Transverse colon (tissue), 4 donors: ENCODE results near the gene GALNT2. TPM values are rescaled to one million over a fixed set of nuclear protein-coding genes. Genes with fewer than 3 reads are reported as not detected.

Source experiments
- DNase-seq: peaks from one replicate; pipeline ENCODE4 v3.0.0-alpha.2; 2019
- H3K27ac ChIP-seq, 4 donors: fragments of 200-600 bp; sonication (generic); 2 replicates each; pipeline ENCODE4 v1.5.1; 2016 to 2018; ENCODE audit warnings: inconsistent platforms in 4 of 4
- H3K27me3 ChIP-seq: fragments of 200-600 bp; sonication (generic); 2 replicates; pipeline ENCODE4 v1.5.1; 2017; ENCODE audit warnings: inconsistent platforms
- H3K36me3 ChIP-seq, 4 donors: fragments of 200-600 bp; sonication (generic); 2 replicates each; pipeline ENCODE4 v1.5.1; 2017 to 2019; ENCODE audit warnings: inconsistent platforms in 4 of 4
- H3K4me1 ChIP-seq, 4 donors: fragments of 200-600 bp; sonication (generic); 2 replicates each; pipeline ENCODE4 v1.5.1; 2017 to 2020; ENCODE audit warnings: inconsistent platforms in 4 of 4
- H3K4me3 ChIP-seq, 4 donors: fragments of 200-600 bp; sonication (generic); 1 replicate in 1 of 4; 2 replicates in 3 of 4; pipeline versions ENCODE4 v1.5.1 to v1.6.1; 2017 to 2019; ENCODE audit warnings: inconsistent platforms in 4 of 4
- H3K9me3 ChIP-seq, 2 donors: fragments of 200-600 bp; sonication (generic); 2 replicates each; pipeline ENCODE4 v1.5.1; 2017 to 2019; ENCODE audit warnings: inconsistent platforms in 2 of 2
- CTCF ChIP-seq, 5 experiments: fragments of 200-600 bp in 3 of 5; fragments of 450-650 bp in 2 of 5; sonication (generic) in 3 of 5; IDR thresholded peaks; 1 replicate in 2 of 5; 2 replicates in 3 of 5; pipeline ENCODE4 v1.5.1; 2016 to 2017; ENCODE audit warnings: antibody characterized with exemption in 5 of 5, inconsistent platforms in 3 of 5, mild to moderate bottlenecking in 2 of 5, moderate library complexity in 1 of 5
- EP300 ChIP-seq: sonication (generic); formaldehyde crosslinking; IDR thresholded peaks from one replicate; pipeline ENCODE4 v1.6.1; 2017; ENCODE audit warnings: antibody characterized with exemption, low read depth
- POLR2A ChIP-seq: fragments of 450-650 bp; IDR thresholded peaks from one replicate; pipeline ENCODE4 v1.6.1; 2016; ENCODE audit warnings: antibody characterized with exemption, mild to moderate bottlenecking, moderate library complexity
- POLR2AphosphoS5 ChIP-seq, 3 donors: sonication (generic); formaldehyde crosslinking; IDR thresholded peaks; one replicate each; pipeline ENCODE4 v1.6.1; 2016; ENCODE audit warnings: antibody characterized with exemption in 3 of 3
- WGBS, 2 donors: methylation state at CpG; one replicate each; pipeline ENCODE4 v1.1.5; 2018; ENCODE audit warnings: low coverage in 1 of 2; 5-methylcytosine and 5-hydroxymethylcytosine counted together
- in situ Hi-C, 4 donors: fragments of 200-750 bp; cut with MboI; loops; one replicate each; pipeline versions ENCODE4 v1.15.0 to v1.15.1; 2017; ENCODE audit warnings: low sequenced_read_pairs in 3 of 4, low pct_ligation_motif_present in 1 of 4, low pct_unique_long_range_greater_than_20kb in 1 of 4
- intact Hi-C: fragments of 100-400 bp; cut with DNase I; formaldehyde crosslinking; loops from one replicate; pipeline ENCODE4 v1.15.1; 2023; ENCODE audit warnings: low total_unique reads
- total RNA-seq, 4 donors: library from RNA; depleted of rRNA; stranded (reverse); fragments of >200 nt; gene quantifications; one replicate each; pipeline ENCODE4 v1.1.0, GENCODE V29; 2016

Gene GALNT2
- total RNA-seq, 4 donors from 2014 or later = 16.5 to 48.8 (median 36.8) TPM

GRCh38 chr1:230249695-230250480, 182.8 kb downstream of the GALNT2 start:
- H3K27me3 ChIP-seq = no peaks in the 10 kb centered on the region
- H3K27ac ChIP-seq = no peak overlapping the region
- H3K4me3 ChIP-seq = no peak overlapping the region
- H3K4me1 ChIP-seq = no peaks in the 10 kb centered on the region
- intact Hi-C loops (no loop called here), in situ Hi-C loops (no loop called here)
- TF ChIP-seq CTCF (IDR thresholded peaks at IDR 0.05) = no peak
- TF ChIP-seq POLR2A = no peak
- TF ChIP-seq POLR2AphosphoS5 (IDR thresholded peaks at IDR 0.05) = no peak
- no peak for TF ChIP-seq EP300
- DNase-seq = no peak
- H3K9me3 ChIP-seq = no peaks in the 10 kb centered on the region
- H3K36me3 ChIP-seq = no peaks in the 10 kb centered on the region
- 91% methylated on average over 11 of the region's 11 CpGs; no CpG with 5 or more reads in 1 of the 2 donors for WGBS, 2 donors

- Histone ChIP-seq H3K27me3 (no peaks in the 10 kb centered on the region), H3K9me3 (no peaks in the 10 kb centered on the region), H3K27ac (no peak overlapping the region), H3K4me3 (no peak overlapping the region), H3K4me1 (no peaks in the 10 kb centered on the region), H3K36me3 (no peaks in the 10 kb centered on the region)
- WGBS, 2 donors = 71 to 91% methylated on average over 8 of the region's 8 CpGs
- TF ChIP-seq EP300 = no peak
- TF ChIP-seq POLR2A = no peak
- no peak for TF ChIP-seq CTCF (IDR thresholded peaks at IDR 0.05)
- TF ChIP-seq POLR2AphosphoS5 (IDR thresholded peaks at IDR 0.05) = no peak
- in situ Hi-C loops (no loop called here), intact Hi-C loops (no loop called here)
- DNase-seq = no peak
Measured at GRCh38 chr1:230250666-230251065, 183.6 kb downstream of the GALNT2 start.

- no peak for DNase-seq
- no peaks in the 10 kb centered on the region for H3K36me3 ChIP-seq
- in situ Hi-C loops (no loop called here), intact Hi-C loops (no loop called here)
- no peaks in the 10 kb centered on the region for H3K9me3 ChIP-seq
- H3K4me3 ChIP-seq = no peak overlapping the region
- TF ChIP-seq POLR2A = no peak
- no peak for TF ChIP-seq POLR2AphosphoS5 (IDR thresholded peaks at IDR 0.05)
- no peak for TF ChIP-seq CTCF (IDR thresholded peaks at IDR 0.05)
- no peak for TF ChIP-seq EP300
- no peak overlapping the region for H3K27ac ChIP-seq
- no peaks in the 10 kb centered on the region for H3K27me3 ChIP-seq
- 94% methylated on average over 8 of the region's 8 CpGs; no CpG with 5 or more reads in 1 of the 2 donors for WGBS, 2 donors
- no peaks in the 10 kb centered on the region for H3K4me1 ChIP-seq
Measured at GRCh38 chr1:230251644-230252191, 184.7 kb downstream of the GALNT2 start.

- 80 to 100% methylated on average over 1 to 2 of the region's 2 CpGs for WGBS, 2 donors
- TF ChIP-seq EP300 (no peak), POLR2A (no peak), CTCF (IDR thresholded peaks at IDR 0.05) (no peak), POLR2AphosphoS5 (IDR thresholded peaks at IDR 0.05) (no peak)
- Histone ChIP-seq H3K4me3 (no peak overlapping the region), H3K9me3 (no peaks in the 10 kb centered on the region), H3K36me3 (no peaks in the 10 kb centered on the region), H3K4me1 (no peaks in the 10 kb centered on the region), H3K27ac (no peak overlapping the region), H3K27me3 (no peaks in the 10 kb centered on the region)
- DNase-seq = no peak
- in situ Hi-C loops = no loop called here
- intact Hi-C loops = no loop called here
Measured at GRCh38 chr1:230253150-230253549, 186.1 kb downstream of the GALNT2 start.
